K562 (cell line): ENCODE data around the gene SDC3. TPM values are rescaled to one million over a fixed set of nuclear protein-coding genes. Genes with fewer than 3 reads are reported as not detected.

Experiments used
- AFF1 ChIP-seq, 2 experiments: fragments of 450-650 bp; IDR thresholded peaks; 2 replicates each; pipeline ENCODE4 v1.6.1; 2018; ENCODE audit warnings: mild to moderate bottlenecking in 2 of 2, low read depth in 1 of 2; ENCODE audit not compliant: partially characterized antibody in 2 of 2
- BCOR ChIP-seq: fragments of 450-650 bp; IDR thresholded peaks from 2 replicates; pipeline ENCODE4 v1.6.1; 2016
- BRD4 ChIP-seq: fragments of 200-600 bp; sonication (generic); IDR thresholded peaks from 2 replicates; pipeline ENCODE4 v1.6.1; 2017; ENCODE audit warnings: inconsistent platforms
- EGR1 ChIP-seq: fragments of 450-650 bp; conservative IDR thresholded peaks from 2 replicates; pipeline ENCODE4 v1.6.1; 2017; ENCODE audit warnings: mild to moderate bottlenecking
- FOSL1 ChIP-seq: fragments of 200-800 bp; sonication (Bioruptor generic); conservative IDR thresholded peaks from 2 replicates; pipeline ENCODE4 v1.6.1; 2016; ENCODE audit warnings: missing genetic modification characterization, missing compliant biosample characterization
- GABPB1 ChIP-seq: sonication (generic); formaldehyde crosslinking; IDR thresholded peaks from 2 replicates; pipeline ENCODE4 v1.8.0; 2022; ENCODE audit warnings: mild to moderate bottlenecking, missing genetic modification reagents
- GTF2F1 ChIP-seq: IDR thresholded peaks from 2 replicates; pipeline ENCODE4 v1.6.1; 2011; ENCODE audit warnings: low read depth, low read length, improper control_type of control experiment
- HMGN3 ChIP-seq: IDR thresholded peaks from 2 replicates; pipeline ENCODE4 v1.6.1; 2011; ENCODE audit warnings: borderline replicate concordance, low read depth, mild to moderate bottlenecking, mixed read lengths, low read length; ENCODE audit not compliant: insufficient read length; ENCODE audit errors: extremely low read depth
- MAFG ChIP-seq: fragments of 450-650 bp; conservative IDR thresholded peaks from 2 replicates; pipeline ENCODE4 v1.6.1; 2016; ENCODE audit warnings: missing genetic modification characterization, missing compliant biosample characterization
- MEIS2 ChIP-seq: fragments of 450-650 bp; IDR thresholded peaks from 2 replicates; pipeline ENCODE4 v1.6.1; 2014; ENCODE audit warnings: mild to moderate bottlenecking; ENCODE audit not compliant: partially characterized antibody
- MLLT1 ChIP-seq, 2 experiments: fragments of 450-650 bp; IDR thresholded peaks; 2 replicates each; pipeline ENCODE4 v1.6.1; 2016
- ZBTB33 ChIP-seq: sonication (generic); formaldehyde crosslinking; IDR thresholded peaks from 2 replicates; pipeline ENCODE4 v1.8.1; 2023; ENCODE audit warnings: mild to moderate bottlenecking, missing genetic modification reagents
- ZC3H8 ChIP-seq: fragments of 450-650 bp; IDR thresholded peaks from 2 replicates; pipeline ENCODE4 v1.6.1; 2017
- ZNF133 ChIP-seq: fragments of 250-450 bp; sonication (Bioruptor Pico); IDR thresholded peaks from 2 replicates; pipeline ENCODE4 v1.4.0; 2020; ENCODE audit warnings: mild to moderate bottlenecking
- ZNF3 ChIP-seq: fragments of 250-450 bp; sonication (Bioruptor Pico); IDR thresholded peaks from 2 replicates; pipeline ENCODE4 v1.5.0; 2021; ENCODE audit warnings: mild to moderate bottlenecking, moderate library complexity
- ZNF57 ChIP-seq: fragments of 450-650 bp; formaldehyde crosslinking; IDR thresholded peaks from 2 replicates; pipeline ENCODE4 v1.4.0; 2020; ENCODE audit warnings: mild to moderate bottlenecking, moderate library complexity
- polyA plus RNA-seq, 8 experiments: library from polyadenylated mRNA; depleted of rRNA in 4 of 8; stranded (reverse) in 5 of 8; unstranded in 3 of 8; fragments of >200 nt; fragmentation: Nextera tagmentation in 2 of 8; fragmentation: Illumina TruSeq in 1 of 8; extraction: Ambion mirVana in 2 of 8; extraction: Trizol in 1 of 8; gene quantifications; 2 replicates each; pipeline versions ENCODE4 v1.2.1 to v1.2.3, GENCODE V29; 2011 to 2014; ENCODE audit warnings: inconsistent platforms in 1 of 8, missing spikeins in 1 of 8
- total RNA-seq, 7 experiments: library from RNA; depleted of rRNA in 6 of 7; stranded (reverse); fragments of >200 nt in 6 of 7; fragmentation: Illumina TruSeq in 2 of 7; extraction: Trizol in 2 of 7; gene quantifications; 2 replicates each; pipeline versions ENCODE4 v1.2.1 to v1.2.3, GENCODE V29; 2011 to 2021; ENCODE audit warnings: low replicate concordance in 1 of 7
- TF ChIP-seq, protein P1 (sequence below): fragments of 450-650 bp; formaldehyde crosslinking; IDR thresholded peaks from 2 replicates; pipeline ENCODE4 v1.4.0; 2022; ENCODE audit warnings: missing genetic modification characterization

The SDC3 gene
- total and polyA plus RNA-seq, 9 of the 15 experiments (the other 6 are each of a cell fraction or from before 2014, with no cell fraction given): 0.38 to 44.1 (median 12.1) TPM

DNA sequence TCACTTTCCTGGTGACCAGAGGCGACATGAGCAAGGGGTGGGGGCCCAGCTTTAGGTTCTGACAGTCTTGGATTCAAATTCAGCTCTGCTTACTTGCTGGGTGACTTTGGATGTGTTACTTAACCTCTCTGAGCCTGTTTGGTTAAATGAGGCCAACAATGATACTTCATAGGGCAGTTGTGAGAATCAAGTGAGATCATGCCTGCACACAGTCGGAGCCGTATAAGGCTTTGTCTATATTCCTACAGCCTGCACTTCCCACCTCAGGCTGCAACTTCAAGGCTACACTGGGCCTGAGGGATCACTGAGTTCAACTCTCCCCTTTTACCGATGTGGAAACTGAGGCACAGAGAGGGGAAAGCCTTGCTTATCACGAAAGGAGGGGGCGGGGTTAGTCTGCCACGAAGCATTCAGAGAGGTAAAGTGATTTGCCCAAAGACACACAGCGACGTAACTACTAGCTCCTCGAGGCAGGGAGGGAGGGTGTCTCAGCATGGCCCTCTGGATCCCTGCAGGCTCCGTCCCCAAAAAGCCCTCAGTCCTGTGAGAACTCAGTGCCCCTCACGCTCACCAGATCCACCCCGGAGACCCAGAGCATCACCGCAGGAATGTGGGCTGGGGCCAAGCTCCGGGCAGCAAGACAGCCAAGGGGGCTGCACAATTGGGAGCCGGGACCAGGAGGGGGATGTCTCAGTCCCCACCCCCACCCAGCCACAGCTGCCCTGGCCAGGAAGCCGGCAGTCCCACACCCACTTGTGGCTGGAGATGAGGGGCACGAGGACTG, 25.0 kb downstream of the SDC3 start (continued):
- TF ChIP-seq, protein P1, sequence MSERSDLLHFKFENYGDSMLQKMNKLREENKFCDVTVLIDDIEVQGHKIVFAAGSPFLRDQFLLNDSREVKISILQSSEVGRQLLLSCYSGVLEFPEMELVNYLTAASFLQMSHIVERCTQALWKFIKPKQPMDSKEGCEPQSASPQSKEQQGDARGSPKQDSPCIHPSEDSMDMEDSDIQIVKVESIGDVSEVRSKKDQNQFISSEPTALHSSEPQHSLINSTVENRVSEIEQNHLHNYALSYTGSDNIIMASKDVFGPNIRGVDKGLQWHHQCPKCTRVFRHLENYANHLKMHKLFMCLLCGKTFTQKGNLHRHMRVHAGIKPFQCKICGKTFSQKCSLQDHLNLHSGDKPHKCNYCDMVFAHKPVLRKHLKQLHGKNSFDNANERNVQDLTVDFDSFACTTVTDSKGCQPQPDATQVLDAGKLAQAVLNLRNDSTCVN (CRISPR knock-in tag): no peak
- TF ChIP-seq ZC3H8: no peak
- TF ChIP-seq MAFG: no peak
- TF ChIP-seq BRD4: no peak
- no peak for TF ChIP-seq MLLT1 (IDR thresholded peaks at IDR 0.05)
- no peak for TF ChIP-seq ZNF133
- TF ChIP-seq GTF2F1: no peak
- 0 out of 2 replicates have a peak, but pooled peaks have one; percentile 11 for TF ChIP-seq ZBTB33 (CRISPR knock-in tag)
- no peak for TF ChIP-seq ZNF57 (CRISPR knock-in tag)
- no peak for TF ChIP-seq GABPB1 (CRISPR knock-in tag)
- no peak for TF ChIP-seq ZNF3
- no peak for TF ChIP-seq FOSL1 (tag)
- no peak for TF ChIP-seq MEIS2
- peak; percentile 88 for TF ChIP-seq BCOR
- TF ChIP-seq HMGN3: no peak
- TF ChIP-seq EGR1: no peak
- no peak for TF ChIP-seq AFF1 (IDR thresholded peaks at IDR 0.05; ENCODE audit: low read depth in 1 of 2, partially characterized antibody in 2 of 2)
